Thyroid gland (tissue), 4 donors: Measurements from ENCODE around the gene PEX10. TPM values are rescaled to one million over a fixed set of nuclear protein-coding genes. Genes with fewer than 3 reads are reported as not detected.

Experiments
- DNase-seq, 2 donors: peaks; one replicate each; pipeline ENCODE4 v3.0.0-alpha.2; 2019
- H3K27ac ChIP-seq, 3 donors: fragments of 200-600 bp; sonication (generic); 1 replicate in 2 of 3; 2 replicates in 1 of 3; pipeline ENCODE4 v1.5.1; 2016 to 2019; ENCODE audit warnings: mild to moderate bottlenecking in 1 of 3, moderate library complexity in 1 of 3
- H3K27me3 ChIP-seq: fragments of 200-600 bp; sonication (generic); one replicate; pipeline ENCODE4 v1.5.1; 2019
- H3K36me3 ChIP-seq, 2 donors: fragments of 200-600 bp; sonication (generic); one replicate each; pipeline ENCODE4 v1.5.1; 2016 to 2019
- H3K4me1 ChIP-seq, 2 donors: fragments of 200-600 bp; sonication (generic); one replicate each; pipeline ENCODE4 v1.5.1; 2017 to 2019
- H3K4me3 ChIP-seq, 3 donors: fragments of 200-600 bp; sonication (generic); replicated peaks in 1 of 3; 1 replicate in 2 of 3; 2 replicates in 1 of 3; pipeline ENCODE4 v1.5.1; 2016; ENCODE audit warnings: mild to moderate bottlenecking in 1 of 3
- H3K9me3 ChIP-seq: fragments of 200-600 bp; sonication (generic); one replicate; pipeline ENCODE4 v1.5.1; 2017
- CTCF ChIP-seq, 6 experiments: fragments of 200-600 bp in 3 of 6; fragments of 450-650 bp in 3 of 6; sonication (generic) in 3 of 6; IDR thresholded peaks; one replicate each; pipeline ENCODE4 v1.5.1; 2016 to 2019; ENCODE audit warnings: antibody characterized with exemption in 6 of 6, mild to moderate bottlenecking in 2 of 6, inconsistent platforms in 1 of 6, moderate library complexity in 1 of 6
- POLR2A ChIP-seq, 2 donors: fragments of 450-650 bp; IDR thresholded peaks; one replicate each; pipeline ENCODE4 v1.6.1; 2017; ENCODE audit warnings: antibody characterized with exemption in 2 of 2, mild to moderate bottlenecking in 2 of 2, moderate library complexity in 1 of 2
- WGBS, 2 donors: methylation state at CpG; one replicate each; pipeline ENCODE4 v1.1.5; 2017; 5-methylcytosine and 5-hydroxymethylcytosine counted together
- intact Hi-C: fragments of 100-400 bp; cut with DNase I; formaldehyde crosslinking; loops from one replicate; pipeline ENCODE4 v1.15.1; 2023
- total RNA-seq, 4 donors: library from RNA; depleted of rRNA; stranded (reverse); fragments of >200 nt; gene quantifications; one replicate each; pipeline ENCODE4 v1.2.3, GENCODE V29; 2016

The PEX10 gene
- total RNA-seq, 4 donors from 2014 or later, result 25.0 to 35.2 (median 33.5) TPM

- H3K4me1 ChIP-seq, result peaks cover 18 to 34% of the 10 kb centered on the region in 2 donors
- no peaks in the 10 kb centered on the region for H3K27me3 ChIP-seq
- H3K27ac ChIP-seq, result peak overlapping the region; percentile 33 to 67 (median 57)
- H3K4me3 ChIP-seq, result peak overlapping the region; percentile 16 to 85 (median 18)
- DNase-seq, result peak; percentile 26 to 29
- H3K9me3 ChIP-seq, result no peaks in the 10 kb centered on the region
- WGBS, 2 donors, result no CpG with 5 or more reads among the region's 66 CpGs
- TF ChIP-seq POLR2A (IDR thresholded peaks at IDR 0.05) (no peak), CTCF (IDR thresholded peaks at IDR 0.05) (no peak)
- intact Hi-C loops, result no loop called here
- peaks cover 0 to 4% of the 10 kb centered on the region in 2 donors for H3K36me3 ChIP-seq
Measured at GRCh38 chr1:2412773-2413494, 570 bp upstream of the PEX10 start.

- H3K27ac ChIP-seq, result peak overlapping the region in 1 of 3 donors; percentile 32
- H3K4me1 ChIP-seq, result peaks cover 18 to 34% of the 10 kb centered on the region in 2 donors
- WGBS, 2 donors, result 3 to 11% methylated on average over 12 to 18 of the region's 38 CpGs
- no peak for TF ChIP-seq CTCF (IDR thresholded peaks at IDR 0.05)
- TF ChIP-seq POLR2A (IDR thresholded peaks at IDR 0.05), result no peak
- peak overlapping the region; percentile 16 to 85 (median 64) for H3K4me3 ChIP-seq
- no peaks in the 10 kb centered on the region for H3K27me3 ChIP-seq
- intact Hi-C loops, result no loop called here
- H3K9me3 ChIP-seq, result no peaks in the 10 kb centered on the region
- no peak for DNase-seq
- peaks cover 4 to 5% of the 10 kb centered on the region in 2 donors for H3K36me3 ChIP-seq
Measured at GRCh38 chr1:2411801-2412394, 466 bp downstream of the PEX10 start.

GRCh38 chr1:2409745-2410144 is 2.6 kb downstream of the PEX10 start:
- Histone ChIP-seq H3K36me3 (peaks cover 20 to 25% of the 10 kb centered on the region in 2 donors), H3K27me3 (no peaks in the 10 kb centered on the region), H3K4me3 (no peak overlapping the region), H3K27ac (no peak overlapping the region), H3K4me1 (peaks cover 18 to 26% of the 10 kb centered on the region in 2 donors), H3K9me3 (no peaks in the 10 kb centered on the region)
- DNase-seq, result no peak
- 92 to 95% methylated on average over 7 to 10 of the region's 12 CpGs for WGBS, 2 donors
- intact Hi-C loops, result no loop called here
- TF ChIP-seq CTCF (IDR thresholded peaks at IDR 0.05) (no peak), POLR2A (IDR thresholded peaks at IDR 0.05) (no peak)

- Histone ChIP-seq H3K27me3 (no peaks in the 10 kb centered on the region), H3K36me3 (peaks cover 29 to 31% of the 10 kb centered on the region in 2 donors), H3K4me3 (no peak overlapping the region), H3K9me3 (no peaks in the 10 kb centered on the region), H3K4me1 (peaks cover 15 to 17% of the 10 kb centered on the region in 2 donors), H3K27ac (no peak overlapping the region)
- no peak for TF ChIP-seq CTCF (IDR thresholded peaks at IDR 0.05)
- no peak for TF ChIP-seq POLR2A (IDR thresholded peaks at IDR 0.05)
- intact Hi-C loops, result no loop called here
- WGBS, 2 donors, result 68 to 85% methylated on average over 5 to 11 of the region's 13 CpGs
- DNase-seq, result no peak
Measured at GRCh38 chr1:2408859-2409276, 3.5 kb downstream of the PEX10 start.

GRCh38 chr1:2408456-2408855 is 3.9 kb downstream of the PEX10 start:
- Histone ChIP-seq H3K4me1 (peaks cover 12 to 13% of the 10 kb centered on the region in 2 donors), H3K4me3 (no peak overlapping the region), H3K27ac (no peak overlapping the region), H3K36me3 (peaks cover 33 to 35% of the 10 kb centered on the region in 2 donors), H3K9me3 (no peaks in the 10 kb centered on the region), H3K27me3 (no peaks in the 10 kb centered on the region)
- intact Hi-C loops, result no loop called here
- no peak for DNase-seq
- 93 to 96% methylated on average over 4 to 15 of the region's 24 CpGs for WGBS, 2 donors
- TF ChIP-seq CTCF (IDR thresholded peaks at IDR 0.05) (no peak), POLR2A (IDR thresholded peaks at IDR 0.05) (no peak)
